Measurements from ENCODE around the gene GPS1. TPM values are rescaled to one million over a fixed set of nuclear protein-coding genes. Genes with fewer than 3 reads are reported as not detected.

GPS1 gene
- total RNA-seq, 1 donor: 85.5 TPM

DNA sequence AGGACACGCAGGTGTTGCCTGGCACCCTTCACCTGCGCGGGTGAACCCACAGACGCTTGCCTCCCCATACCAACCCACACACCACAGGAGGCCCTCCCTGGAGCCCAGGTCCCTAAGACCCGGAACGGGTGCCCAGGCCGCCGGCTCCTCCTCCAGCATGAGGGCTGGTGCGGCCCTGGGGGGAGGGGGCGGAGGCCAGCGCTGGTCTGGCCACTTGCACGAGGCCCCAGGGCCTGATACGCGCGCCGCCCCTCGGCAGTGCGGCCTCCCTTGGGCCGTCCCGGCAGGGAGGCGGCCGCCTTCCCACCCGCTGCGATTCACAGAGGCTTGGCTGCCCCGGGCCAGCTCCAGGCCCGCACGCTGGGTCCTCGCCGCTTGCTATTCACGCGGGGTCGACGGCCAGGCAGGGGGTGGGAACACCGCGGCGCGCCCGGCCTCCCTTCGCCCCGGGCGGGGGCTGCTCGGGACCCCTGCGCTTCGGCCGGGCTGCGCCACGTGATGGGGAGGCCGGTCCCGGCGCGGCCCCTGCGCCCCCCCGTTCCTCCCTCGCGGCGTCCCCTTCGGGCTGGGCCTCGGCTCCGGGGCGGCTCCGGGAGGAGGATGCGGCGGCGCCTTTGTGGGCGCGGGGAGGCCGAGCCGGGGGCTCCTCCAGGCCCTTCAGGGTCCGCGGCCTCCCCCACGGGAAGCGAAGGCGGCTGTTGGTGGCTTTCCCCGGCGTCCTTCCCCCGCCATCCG lies 45.7 kb downstream of the GPS1 start:
- peak overlapping the region; percentile 74 for H3K4me3 ChIP-seq (ENCODE audit: low read depth, low read length)
- peak; percentile 28 for DNase-seq (ENCODE audit: low read depth)
- TF ChIP-seq, protein P1, sequence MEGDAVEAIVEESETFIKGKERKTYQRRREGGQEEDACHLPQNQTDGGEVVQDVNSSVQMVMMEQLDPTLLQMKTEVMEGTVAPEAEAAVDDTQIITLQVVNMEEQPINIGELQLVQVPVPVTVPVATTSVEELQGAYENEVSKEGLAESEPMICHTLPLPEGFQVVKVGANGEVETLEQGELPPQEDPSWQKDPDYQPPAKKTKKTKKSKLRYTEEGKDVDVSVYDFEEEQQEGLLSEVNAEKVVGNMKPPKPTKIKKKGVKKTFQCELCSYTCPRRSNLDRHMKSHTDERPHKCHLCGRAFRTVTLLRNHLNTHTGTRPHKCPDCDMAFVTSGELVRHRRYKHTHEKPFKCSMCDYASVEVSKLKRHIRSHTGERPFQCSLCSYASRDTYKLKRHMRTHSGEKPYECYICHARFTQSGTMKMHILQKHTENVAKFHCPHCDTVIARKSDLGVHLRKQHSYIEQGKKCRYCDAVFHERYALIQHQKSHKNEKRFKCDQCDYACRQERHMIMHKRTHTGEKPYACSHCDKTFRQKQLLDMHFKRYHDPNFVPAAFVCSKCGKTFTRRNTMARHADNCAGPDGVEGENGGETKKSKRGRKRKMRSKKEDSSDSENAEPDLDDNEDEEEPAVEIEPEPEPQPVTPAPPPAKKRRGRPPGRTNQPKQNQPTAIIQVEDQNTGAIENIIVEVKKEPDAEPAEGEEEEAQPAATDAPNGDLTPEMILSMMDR (IDR thresholded peaks at IDR 0.05; ENCODE audit: insufficient read depth, low read length): no peak

DNA sequence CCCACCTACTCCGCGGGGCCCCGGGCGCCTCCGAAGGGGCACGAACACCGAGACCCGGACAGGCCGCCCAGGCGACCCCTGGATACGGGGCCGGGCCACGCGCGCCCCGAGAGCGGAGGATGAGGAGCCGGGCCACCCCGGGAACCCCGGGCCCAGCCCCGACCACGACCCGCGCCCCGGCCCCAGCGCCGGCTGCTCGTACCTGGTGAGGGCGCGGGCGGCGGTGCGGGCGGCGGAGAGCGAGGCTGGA lies 46.1 kb downstream of the GPS1 start:
- TF ChIP-seq, protein P1 (IDR thresholded peaks at IDR 0.05; ENCODE audit: insufficient read depth, low read length): no peak
- no peak for DNase-seq (ENCODE audit: low read depth)

DNA sequence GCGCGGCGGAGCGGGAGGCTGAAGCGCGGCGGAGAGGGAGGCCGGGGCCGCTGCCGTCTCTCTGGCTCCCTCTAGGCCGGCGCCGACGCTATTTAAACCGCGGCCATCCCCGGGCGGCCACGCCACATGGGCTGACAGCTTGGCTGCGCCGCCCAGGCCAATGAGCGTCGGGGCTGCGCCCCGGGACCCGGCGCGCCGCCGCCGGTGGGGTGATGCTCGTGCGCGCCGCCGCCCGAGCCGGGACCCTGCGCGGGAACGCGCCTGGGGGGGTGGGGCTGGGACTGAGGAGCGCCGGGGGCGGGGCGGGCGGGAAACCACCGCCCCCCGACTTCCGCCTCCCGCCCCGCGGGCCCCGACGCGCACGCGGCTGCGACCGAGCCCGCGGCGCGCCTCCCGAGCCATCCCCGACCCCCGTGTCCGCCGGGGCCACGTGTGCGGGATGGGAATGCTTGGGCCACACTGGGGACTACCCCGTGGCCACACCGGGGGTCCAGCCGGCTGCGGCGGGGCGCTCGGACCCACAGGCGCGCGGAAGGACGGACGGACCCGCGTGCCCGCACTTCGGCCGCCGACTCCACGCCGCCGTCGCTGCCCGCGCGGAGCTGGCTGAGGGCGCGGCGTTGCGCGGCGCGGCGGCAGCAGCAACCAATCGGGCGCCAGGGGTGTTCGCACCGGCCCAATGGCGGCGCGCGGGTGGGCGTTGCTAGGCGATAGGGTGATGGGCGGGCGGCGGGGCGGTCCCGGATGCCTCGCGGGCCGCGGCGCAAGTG lies 46.7 kb downstream of the GPS1 start, which contains the start of gene FASN:
Gene FASN (minus strand): TSS at position 68 of the 770 bp plus-strand sequence. CDS start 1,791 bp downstream, outside the sequence.
- TF ChIP-seq, protein P1 (IDR thresholded peaks at IDR 0.05; ENCODE audit: insufficient read depth, low read length): peak; percentile 60
- DNase-seq (ENCODE audit: low read depth): peak; percentile 93
- peak within 1 kb of the TSS; percentile 74 for H3K4me3 ChIP-seq (ENCODE audit: low read depth, low read length)

More for the DNA sequence above, 46.1 kb downstream of the GPS1 start:
- H3K4me3 ChIP-seq (ENCODE audit: low read depth, low read length): peak overlapping the region; percentile 74

DNA sequence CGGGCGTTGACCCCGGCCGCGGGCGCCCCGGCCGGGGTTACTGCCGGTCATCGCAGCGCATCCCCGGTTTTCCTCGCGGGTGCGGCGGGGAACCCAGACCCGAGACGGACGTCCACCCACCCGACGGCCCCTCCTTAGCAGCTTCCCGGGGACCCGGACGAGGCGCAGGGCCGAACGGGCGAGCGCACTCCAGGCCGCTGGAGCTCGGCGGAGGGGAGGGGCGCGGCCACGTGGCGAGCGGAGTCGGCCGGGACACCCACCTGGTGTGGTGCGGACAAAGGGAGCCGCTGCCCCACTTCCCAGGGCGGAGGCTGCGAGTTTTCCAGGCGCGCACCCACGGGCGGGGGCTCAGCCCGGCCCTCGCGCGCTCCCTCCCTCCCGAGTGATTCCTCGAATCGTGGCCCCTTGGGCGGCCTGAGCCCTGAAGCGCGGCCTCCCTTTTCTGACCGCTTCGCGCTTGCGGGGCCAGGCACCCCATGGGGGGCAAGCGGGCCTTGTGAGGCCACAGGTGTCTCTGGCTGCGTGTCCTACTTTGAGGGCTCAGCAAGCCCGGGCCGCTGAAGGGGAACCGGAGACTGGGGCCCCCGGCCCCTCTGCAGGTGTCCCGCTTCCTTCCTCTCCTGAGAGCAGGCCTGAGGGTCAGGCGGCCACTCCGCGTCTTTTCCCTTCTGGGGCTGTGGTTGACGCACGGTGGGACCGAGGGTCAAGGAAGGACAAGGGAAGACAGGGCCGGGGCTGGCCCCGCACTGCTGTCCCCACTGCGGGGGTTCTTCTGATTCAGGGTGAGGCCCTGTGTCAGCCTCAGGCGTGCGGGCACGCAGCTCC lies 47.5 kb downstream of the GPS1 start:
- peak overlapping the region; percentile 65 for H3K4me3 ChIP-seq (ENCODE audit: low read depth, low read length)
- no peak for DNase-seq (ENCODE audit: low read depth)
- TF ChIP-seq, protein P1 (IDR thresholded peaks at IDR 0.05; ENCODE audit: insufficient read depth, low read length): no peak

DNA sequence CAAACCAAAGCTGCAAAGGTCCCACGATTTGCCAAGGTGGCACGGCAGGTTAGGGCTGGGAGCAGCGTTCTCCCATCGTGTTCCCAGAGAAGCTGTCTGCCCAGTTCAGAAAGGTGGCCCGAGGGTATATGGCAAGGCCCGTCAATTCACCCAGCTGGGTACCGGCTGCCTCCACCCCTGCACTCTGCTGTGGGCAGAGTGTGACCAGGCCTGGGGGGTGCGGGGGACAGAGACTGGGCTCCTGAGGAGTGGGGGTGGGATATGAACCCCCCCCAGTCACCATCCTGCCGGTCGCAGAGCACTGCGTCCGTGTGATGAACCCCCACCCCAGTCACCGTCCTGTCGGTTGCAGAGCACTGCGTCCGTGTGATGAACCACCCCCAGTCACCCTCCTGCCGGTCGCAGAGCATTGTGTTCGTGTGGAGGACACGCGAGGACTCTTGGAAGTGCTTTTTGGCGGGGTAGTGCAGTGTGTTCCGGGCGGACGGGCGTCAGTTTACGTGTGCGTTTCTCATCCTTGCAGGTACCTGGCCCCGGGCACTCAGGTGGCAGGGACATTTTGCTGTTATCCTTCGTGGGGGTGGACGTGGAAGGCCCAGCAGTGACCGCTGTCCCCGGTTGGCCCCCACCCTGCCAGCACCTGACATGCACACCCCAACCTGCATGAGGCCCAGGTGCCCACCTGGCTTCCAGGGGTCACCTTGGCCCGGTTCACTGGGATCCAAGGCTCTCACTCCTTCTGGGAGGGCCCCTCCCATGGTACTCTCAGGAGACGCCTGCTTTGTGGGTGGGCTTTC lies 49.0 kb downstream of the GPS1 start:
- H3K4me3 ChIP-seq (ENCODE audit: low read depth, low read length): no peak overlapping the region
- DNase-seq (ENCODE audit: low read depth): no peak
- TF ChIP-seq, protein P1 (IDR thresholded peaks at IDR 0.05; ENCODE audit: insufficient read depth, low read length): no peak

DNA sequence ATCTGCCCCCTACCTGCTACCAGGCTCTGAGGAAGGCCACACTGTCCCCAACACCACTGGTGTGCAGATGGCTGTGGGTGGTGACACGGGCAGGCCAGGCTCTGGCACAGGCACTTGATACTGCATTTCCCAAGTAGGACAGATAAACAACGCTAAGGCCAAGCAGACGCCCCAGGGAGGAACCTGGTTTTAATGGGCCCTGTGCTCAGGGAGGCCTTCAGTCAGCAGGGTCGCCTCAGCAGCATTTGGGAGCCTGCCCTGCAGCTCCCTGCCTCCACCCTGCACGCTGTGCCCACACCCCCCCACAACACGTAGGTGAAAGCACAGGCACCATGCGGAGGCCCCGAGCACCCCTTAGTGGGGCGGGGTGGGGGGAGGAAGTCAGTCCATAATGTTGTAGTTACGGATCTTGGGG lies 49.6 kb downstream of the GPS1 start:
- no peak overlapping the region for H3K4me3 ChIP-seq (ENCODE audit: low read depth, low read length)
- DNase-seq (ENCODE audit: low read depth): no peak
- TF ChIP-seq, protein P1 (IDR thresholded peaks at IDR 0.05; ENCODE audit: insufficient read depth, low read length): no peak
